WTC11 (cell line): Measurements from ENCODE around the gene CLIC6. TPM values are rescaled to one million over a fixed set of nuclear protein-coding genes. Genes with fewer than 3 reads are reported as not detected.

Source experiments
- ATAC-seq: fragments of 200-7000 bp; cut with Tn5 transposase; 2 replicates; pipeline ENCODE4 v1.10.0; 2021; ENCODE audit warnings: mild to moderate bottlenecking, moderate library complexity
- CTCF ChIA-PET: fragments of 300-600 bp; sonication (Branson Sonifier 250); formaldehyde crosslinking; loops from one replicate; lab custom pipeline; 2021; ENCODE audit warnings: antibody characterized with exemption; lab: Charles Lee
- POLR2A ChIA-PET: fragments of 350-600 bp; sonication (Branson Sonifier 250); formaldehyde crosslinking; loops from one replicate; lab custom pipeline; 2021; ENCODE audit warnings: antibody characterized with exemption; lab: Charles Lee
- DNase-seq: peaks from one replicate; pipeline ENCODE4 v3.0.0; 2021; ENCODE audit warnings: low spot score
- H3K27ac Mint-ChIP-seq: 2 replicates; pipeline ENCODE4 v1.8.0; 2021; ENCODE audit warnings: mixed read lengths
- H3K27me3 Mint-ChIP-seq: 2 replicates; pipeline ENCODE4 v1.8.0; 2021; ENCODE audit warnings: low read depth, mild to moderate bottlenecking, moderate library complexity, mixed read lengths
- H3K36me3 Mint-ChIP-seq: 2 replicates; pipeline ENCODE4 v1.8.0; 2021; ENCODE audit warnings: mixed read lengths
- H3K4me1 Mint-ChIP-seq: 2 replicates; pipeline ENCODE4 v1.8.0; 2022; ENCODE audit warnings: mixed read lengths
- H3K4me3 Mint-ChIP-seq: 2 replicates; pipeline ENCODE4 v1.8.0; 2021; ENCODE audit warnings: mild to moderate bottlenecking, moderate library complexity, mixed read lengths
- H3K9me3 Mint-ChIP-seq: 2 replicates; pipeline ENCODE4 v1.8.0; 2021; ENCODE audit warnings: mixed read lengths
- ATF3 ChIP-seq: sonication (generic); formaldehyde crosslinking; conservative IDR thresholded peaks from 2 replicates; pipeline ENCODE4 v1.8.1; 2022; ENCODE audit warnings: mild to moderate bottlenecking, missing genetic modification reagents
- E2F5 ChIP-seq: sonication (generic); formaldehyde crosslinking; IDR thresholded peaks from 2 replicates; pipeline ENCODE4 v1.8.1; 2022; ENCODE audit warnings: mild to moderate bottlenecking, moderate library complexity, missing genetic modification reagents
- ETV6 ChIP-seq: sonication (generic); formaldehyde crosslinking; IDR thresholded peaks from 2 replicates; pipeline ENCODE4 v1.8.1; 2022; ENCODE audit warnings: mild to moderate bottlenecking, missing genetic modification reagents
- FOXJ3 ChIP-seq: sonication (generic); formaldehyde crosslinking; IDR thresholded peaks from 2 replicates; pipeline ENCODE4 v1.9.0; 2021; ENCODE audit warnings: missing genetic modification reagents, mild to moderate bottlenecking, borderline replicate concordance
- GTF2I ChIP-seq: fragments of 250-450 bp; sonication (Bioruptor Pico); conservative IDR thresholded peaks from 2 replicates; pipeline ENCODE4 v1.4.0; 2021; ENCODE audit warnings: mild to moderate bottlenecking
- MAX ChIP-seq: sonication (generic); formaldehyde crosslinking; IDR thresholded peaks from 2 replicates; pipeline ENCODE4 v1.8.0; 2022; ENCODE audit warnings: mild to moderate bottlenecking, missing genetic modification reagents
- NFE2L1 ChIP-seq: sonication (generic); formaldehyde crosslinking; IDR thresholded peaks from 2 replicates; pipeline ENCODE4 v1.8.1; 2023; ENCODE audit warnings: missing genetic modification reagents
- PRDM15 ChIP-seq: sonication (generic); formaldehyde crosslinking; IDR thresholded peaks from 2 replicates; pipeline ENCODE4 v1.8.0; 2022; ENCODE audit warnings: missing genetic modification reagents
- RORB ChIP-seq: fragments of 250-450 bp; sonication (Bioruptor Pico); IDR thresholded peaks from 2 replicates; pipeline ENCODE4 v1.9.0; 2021; ENCODE audit warnings: mild to moderate bottlenecking
- SMAD3 ChIP-seq: sonication (generic); formaldehyde crosslinking; IDR thresholded peaks from 2 replicates; pipeline ENCODE4 v1.8.0; 2022; ENCODE audit warnings: missing genetic modification reagents, mild to moderate bottlenecking, borderline replicate concordance
- SOX15 ChIP-seq: fragments of 250-450 bp; sonication (Bioruptor Pico); IDR thresholded peaks from 2 replicates; pipeline ENCODE4 v1.9.0; 2021; ENCODE audit warnings: mild to moderate bottlenecking
- TP53 ChIP-seq: sonication (generic); formaldehyde crosslinking; IDR thresholded peaks from 2 replicates; pipeline ENCODE4 v1.8.1; 2023; ENCODE audit warnings: mild to moderate bottlenecking, missing genetic modification reagents
- USF1 ChIP-seq: sonication (generic); formaldehyde crosslinking; IDR thresholded peaks from 2 replicates; pipeline ENCODE4 v1.8.0; 2022; ENCODE audit warnings: mild to moderate bottlenecking, missing genetic modification reagents
- ZBTB21 ChIP-seq: sonication (generic); formaldehyde crosslinking; IDR thresholded peaks from 2 replicates; pipeline ENCODE4 v1.8.1; 2023; ENCODE audit warnings: mild to moderate bottlenecking, missing genetic modification reagents, borderline replicate concordance
- ZBTB43 ChIP-seq: sonication (generic); formaldehyde crosslinking; IDR thresholded peaks from 2 replicates; pipeline ENCODE4 v1.8.1; 2023; ENCODE audit warnings: mild to moderate bottlenecking, missing genetic modification reagents
- ZNF121 ChIP-seq: sonication (generic); formaldehyde crosslinking; IDR thresholded peaks from 2 replicates; pipeline ENCODE4 v1.8.0; 2023; ENCODE audit warnings: missing genetic modification reagents
- ZNF416 ChIP-seq: fragments of 250-450 bp; sonication (Bioruptor Pico); IDR thresholded peaks from 2 replicates; pipeline ENCODE4 v1.9.0; 2021; ENCODE audit warnings: mild to moderate bottlenecking, inconsistent platforms
- ZNF532 ChIP-seq: fragments of 250-450 bp; sonication (Bioruptor Pico); IDR thresholded peaks from 2 replicates; pipeline ENCODE4 v1.9.0; 2021; ENCODE audit warnings: mild to moderate bottlenecking, borderline replicate concordance
- total RNA-seq: library from RNA; stranded (reverse); gene quantifications from 3 replicates; pipeline ENCODE4 v1.2.3, GENCODE V29; 2021
- TF ChIP-seq, protein P1 (sequence below): sonication (generic); formaldehyde crosslinking; IDR thresholded peaks from 2 replicates; pipeline ENCODE4 v1.8.1; 2022; ENCODE audit warnings: missing genetic modification reagents, borderline replicate concordance
- TF ChIP-seq, protein P2 (sequence below): sonication (generic); formaldehyde crosslinking; IDR thresholded peaks from 2 replicates; pipeline ENCODE4 v1.8.1; 2023; ENCODE audit warnings: mild to moderate bottlenecking, missing genetic modification reagents, moderate library complexity
- TF ChIP-seq, protein P3 (sequence below): sonication (generic); formaldehyde crosslinking; IDR thresholded peaks from 2 replicates; pipeline ENCODE4 v1.8.0; 2023; ENCODE audit warnings: missing genetic modification reagents

CLIC6 gene
- total RNA-seq, 1 experiment from 2014 or later: 1.8 TPM

- Mint-ChIP-seq H3K9me3 (peaks cover 5% of the 10 kb centered on the region; the same call in 1 of the 2 replicates), H3K27ac (no peak overlapping the region), H3K36me3 (no peaks in the 10 kb centered on the region; the same call in 1 of the 2 replicates), H3K4me1 (peaks cover 13% of the 10 kb centered on the region)
- DNase-seq (no peak), ATAC-seq (no peak)
- POLR2A ChIA-PET: no interaction called here
- CTCF ChIA-PET: no interaction called here
- TF ChIP-seq, protein P1, sequence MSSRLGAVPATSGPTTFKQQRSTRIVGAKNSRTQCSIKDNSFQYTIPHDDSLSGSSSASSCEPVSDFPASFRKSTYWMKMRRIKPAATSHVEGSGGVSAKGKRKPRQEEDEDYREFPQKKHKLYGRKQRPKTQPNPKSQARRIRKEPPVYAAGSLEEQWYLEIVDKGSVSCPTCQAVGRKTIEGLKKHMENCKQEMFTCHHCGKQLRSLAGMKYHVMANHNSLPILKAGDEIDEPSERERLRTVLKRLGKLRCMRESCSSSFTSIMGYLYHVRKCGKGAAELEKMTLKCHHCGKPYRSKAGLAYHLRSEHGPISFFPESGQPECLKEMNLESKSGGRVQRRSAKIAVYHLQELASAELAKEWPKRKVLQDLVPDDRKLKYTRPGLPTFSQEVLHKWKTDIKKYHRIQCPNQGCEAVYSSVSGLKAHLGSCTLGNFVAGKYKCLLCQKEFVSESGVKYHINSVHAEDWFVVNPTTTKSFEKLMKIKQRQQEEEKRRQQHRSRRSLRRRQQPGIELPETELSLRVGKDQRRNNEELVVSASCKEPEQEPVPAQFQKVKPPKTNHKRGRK: no peak
- TF ChIP-seq TP53 (CRISPR knock-in tag): no peak
- no peak for TF ChIP-seq PRDM15
- TF ChIP-seq, protein P2, sequence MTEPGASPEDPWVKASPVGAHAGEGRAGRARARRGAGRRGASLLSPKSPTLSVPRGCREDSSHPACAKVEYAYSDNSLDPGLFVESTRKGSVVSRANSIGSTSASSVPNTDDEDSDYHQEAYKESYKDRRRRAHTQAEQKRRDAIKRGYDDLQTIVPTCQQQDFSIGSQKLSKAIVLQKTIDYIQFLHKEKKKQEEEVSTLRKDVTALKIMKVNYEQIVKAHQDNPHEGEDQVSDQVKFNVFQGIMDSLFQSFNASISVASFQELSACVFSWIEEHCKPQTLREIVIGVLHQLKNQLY: no peak
- TF ChIP-seq FOXJ3: no peak
- TF ChIP-seq USF1 (CRISPR knock-in tag): no peak
- no peak for TF ChIP-seq ATF3 (CRISPR knock-in tag)
- TF ChIP-seq ZNF532 (CRISPR knock-in tag): no peak
- no peak for TF ChIP-seq ZNF416 (CRISPR knock-in tag)
- no peak for TF ChIP-seq E2F5 (CRISPR knock-in tag)
- no peak for TF ChIP-seq SMAD3 (CRISPR knock-in tag)
- TF ChIP-seq RORB: no peak
- TF ChIP-seq, all 79 proteins: peak for 0
- no peak overlapping the region for H3K4me3 Mint-ChIP-seq
- H3K27me3 Mint-ChIP-seq: no peaks in the 10 kb centered on the region
Measured at GRCh38 chr21:34703571-34703970, 34.8 kb downstream of the CLIC6 start.

DNA sequence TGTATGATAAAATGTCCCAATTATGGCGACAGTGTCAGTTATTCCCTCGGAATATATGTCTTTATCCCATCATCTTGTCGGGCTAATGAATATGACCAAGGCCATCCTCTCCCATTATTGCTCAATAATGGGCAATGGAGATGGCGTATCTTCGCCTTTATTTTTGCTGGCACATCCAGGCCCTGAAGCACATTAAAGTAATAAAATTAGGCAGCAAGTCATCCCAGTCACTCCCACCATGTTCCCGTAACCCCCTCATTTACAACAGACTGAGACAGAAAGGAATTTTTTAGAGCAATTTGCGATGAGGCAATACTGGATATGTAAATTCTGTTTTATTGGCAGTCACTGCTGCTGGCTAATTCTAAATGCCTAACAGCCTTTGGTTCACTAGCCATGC lies 35.3 kb downstream of the CLIC6 start:
- no peak for DNase-seq
- ChIA-PET CTCF (interaction anchor here (1.8 kb wide), 1 partner anchor 11 kb away, joined by 7 read pairs; no protein-coding TSS in a partner anchor), POLR2A (no interaction called here)
- Mint-ChIP-seq H3K27me3 (no peaks in the 10 kb centered on the region), H3K36me3 (no peaks in the 10 kb centered on the region), H3K27ac (no peak overlapping the region), H3K9me3 (peaks cover 5% of the 10 kb centered on the region; the same call in 1 of the 2 replicates)
- ATAC-seq: no peak
- TF ChIP-seq SOX15 (no peak), RORB (no peak), TP53 (CRISPR knock-in tag) (no peak), ETV6 (CRISPR knock-in tag) (no peak), ZBTB43 (CRISPR knock-in tag) (no peak), ZBTB21 (CRISPR knock-in tag) (no peak), NFE2L1 (CRISPR knock-in tag) (no peak), ZNF121 (CRISPR knock-in tag) (no peak), MAX (no peak), GTF2I (CRISPR knock-in tag) (no peak)
- TF ChIP-seq, protein P3, sequence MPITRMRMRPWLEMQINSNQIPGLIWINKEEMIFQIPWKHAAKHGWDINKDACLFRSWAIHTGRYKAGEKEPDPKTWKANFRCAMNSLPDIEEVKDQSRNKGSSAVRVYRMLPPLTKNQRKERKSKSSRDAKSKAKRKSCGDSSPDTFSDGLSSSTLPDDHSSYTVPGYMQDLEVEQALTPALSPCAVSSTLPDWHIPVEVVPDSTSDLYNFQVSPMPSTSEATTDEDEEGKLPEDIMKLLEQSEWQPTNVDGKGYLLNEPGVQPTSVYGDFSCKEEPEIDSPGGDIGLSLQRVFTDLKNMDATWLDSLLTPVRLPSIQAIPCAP (CRISPR knock-in tag): no peak
- TF ChIP-seq, all 79 proteins: peak for 0
- peaks cover 8% of the 10 kb centered on the region for H3K4me1 Mint-ChIP-seq
- no peak overlapping the region for H3K4me3 Mint-ChIP-seq
